ENCODE results near the gene FAM181A.

DNA sequence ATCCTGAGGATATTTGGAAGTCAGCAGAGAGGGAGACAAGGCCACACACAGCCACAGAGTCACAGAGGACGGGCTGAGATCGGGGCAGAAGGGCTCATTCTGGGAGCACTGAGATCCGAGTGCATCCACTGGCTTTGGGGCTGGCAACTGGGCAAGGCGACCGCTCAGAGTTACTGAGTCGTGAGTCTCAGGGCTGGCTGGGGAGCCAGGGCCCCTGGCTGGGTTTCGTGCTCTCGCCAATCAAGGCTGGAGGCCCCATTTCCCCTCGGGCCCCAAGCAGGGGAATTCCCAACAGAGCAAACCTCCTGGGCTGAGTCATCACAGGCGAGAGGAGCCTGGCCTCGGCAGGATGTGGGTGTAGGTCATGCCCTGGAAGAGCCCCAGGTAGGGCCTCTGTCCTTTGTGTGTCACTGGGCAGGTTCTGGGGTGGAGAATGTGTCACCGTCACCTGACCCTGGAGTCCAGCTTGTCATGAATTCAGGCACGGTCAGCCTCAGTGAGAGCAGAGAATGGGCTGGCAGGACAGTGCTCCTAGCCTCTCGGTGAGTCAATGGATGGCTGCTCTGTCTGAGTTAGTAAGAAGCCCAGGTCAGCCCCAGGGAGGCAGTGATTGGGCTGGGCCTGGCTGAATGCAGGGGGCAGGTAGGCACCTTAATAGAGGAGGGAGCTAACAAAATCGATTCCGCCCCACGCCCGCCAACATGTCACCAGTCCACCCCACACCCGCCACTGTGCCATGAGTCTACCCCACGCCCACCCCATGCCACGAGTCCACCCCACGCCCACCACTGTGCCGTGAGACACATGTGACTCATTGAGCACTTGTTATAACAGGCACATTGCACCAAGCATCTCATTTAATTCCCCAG lies 32.3 kb downstream of the FAM181A start:
- TF ChIP-seq CTCF (IDR thresholded peaks at IDR 0.05; ENCODE audit: low read length) = no peak
- TF ChIP-seq EZH2 (IDR thresholded peaks at IDR 0.05; ENCODE audit: borderline replicate concordance, low read length) = no peak

All from OCI-LY1 (cell line).